GM19324 (cell line): ENCODE measurements around the gene NCOR1.
A peak's percentile ranks its signal among the peaks of the same experiment; 100 is the strongest.

Source experiments
- ATAC-seq: cut with Tn5 transposase; IDR thresholded peaks from one replicate; pipeline ENCODE4 v1.9.1; 2021; ENCODE audit warnings: mild to moderate bottlenecking, moderate library complexity; ENCODE audit not compliant: unreplicated experiment, low FRiP score

Gene NCOR1

DNA sequence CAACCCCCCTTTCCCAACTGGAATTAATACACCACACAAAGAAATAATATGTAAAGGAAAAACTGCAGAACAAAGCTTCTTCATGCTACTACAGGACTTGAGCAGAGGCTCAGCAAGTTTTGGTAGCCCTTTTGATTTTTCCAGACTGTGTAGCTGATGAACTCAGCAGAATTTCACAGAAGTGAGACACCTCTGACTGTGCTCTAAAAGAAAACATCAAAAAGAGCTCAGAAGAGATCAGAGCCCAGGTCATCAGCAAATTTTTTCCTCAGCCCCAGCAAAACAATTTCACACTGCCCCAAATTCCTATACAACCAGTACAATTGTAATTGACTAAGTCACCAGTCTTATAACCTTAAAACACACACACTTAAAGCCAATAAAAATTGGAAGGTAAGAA is 177.7 kb downstream of the NCOR1 start:
- ATAC-seq, result no peak

DNA sequence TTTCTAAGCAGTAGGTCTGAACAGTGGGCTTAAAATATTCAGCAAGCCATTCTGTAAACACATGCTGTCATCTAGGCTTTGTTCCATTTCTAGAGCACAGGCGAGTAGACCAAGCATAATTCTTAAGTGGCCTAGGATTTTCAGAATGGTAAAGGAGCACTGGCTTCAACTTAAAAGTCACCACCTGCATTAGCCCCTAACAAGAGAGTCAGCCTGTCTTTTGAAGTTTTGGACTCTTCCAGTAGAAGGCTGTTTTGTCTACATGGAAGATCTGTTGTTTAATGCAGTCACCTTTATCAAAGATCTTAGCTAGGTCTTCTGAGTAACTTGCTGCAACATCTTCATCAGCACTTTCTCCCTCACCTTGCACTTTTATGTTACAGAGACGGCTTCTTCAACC is 179.1 kb downstream of the NCOR1 start:
- no peak for ATAC-seq

DNA sequence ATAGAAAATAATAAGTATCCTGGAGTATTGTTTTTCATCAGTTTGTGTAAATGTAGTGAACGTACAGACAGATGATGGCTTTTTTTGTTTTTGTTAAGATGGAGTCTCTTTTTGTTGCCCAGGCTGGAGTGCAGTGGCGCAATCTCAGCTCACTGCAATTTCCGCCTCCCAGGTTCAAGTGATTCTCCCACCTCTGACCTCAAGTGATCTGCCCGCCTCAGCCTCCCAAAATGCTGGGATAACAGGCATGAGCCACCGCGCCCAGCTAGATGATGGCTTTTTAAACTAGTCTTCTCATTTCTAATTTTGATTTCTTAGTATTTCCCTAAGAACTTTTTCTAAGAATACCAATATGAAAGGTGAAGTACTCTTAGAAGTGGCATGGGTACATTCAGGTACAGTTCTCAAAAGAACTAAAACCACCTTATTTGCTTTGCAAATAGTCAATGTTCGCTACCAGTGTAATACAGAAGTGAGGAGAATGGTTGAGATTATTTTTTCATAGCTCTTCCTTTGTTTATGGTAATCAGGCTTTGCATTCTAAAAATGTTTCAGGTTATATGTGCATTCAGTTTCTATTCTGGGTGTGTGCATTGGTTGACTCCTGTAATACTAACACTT is 181.5 kb downstream of the NCOR1 start:
- no peak for ATAC-seq

DNA sequence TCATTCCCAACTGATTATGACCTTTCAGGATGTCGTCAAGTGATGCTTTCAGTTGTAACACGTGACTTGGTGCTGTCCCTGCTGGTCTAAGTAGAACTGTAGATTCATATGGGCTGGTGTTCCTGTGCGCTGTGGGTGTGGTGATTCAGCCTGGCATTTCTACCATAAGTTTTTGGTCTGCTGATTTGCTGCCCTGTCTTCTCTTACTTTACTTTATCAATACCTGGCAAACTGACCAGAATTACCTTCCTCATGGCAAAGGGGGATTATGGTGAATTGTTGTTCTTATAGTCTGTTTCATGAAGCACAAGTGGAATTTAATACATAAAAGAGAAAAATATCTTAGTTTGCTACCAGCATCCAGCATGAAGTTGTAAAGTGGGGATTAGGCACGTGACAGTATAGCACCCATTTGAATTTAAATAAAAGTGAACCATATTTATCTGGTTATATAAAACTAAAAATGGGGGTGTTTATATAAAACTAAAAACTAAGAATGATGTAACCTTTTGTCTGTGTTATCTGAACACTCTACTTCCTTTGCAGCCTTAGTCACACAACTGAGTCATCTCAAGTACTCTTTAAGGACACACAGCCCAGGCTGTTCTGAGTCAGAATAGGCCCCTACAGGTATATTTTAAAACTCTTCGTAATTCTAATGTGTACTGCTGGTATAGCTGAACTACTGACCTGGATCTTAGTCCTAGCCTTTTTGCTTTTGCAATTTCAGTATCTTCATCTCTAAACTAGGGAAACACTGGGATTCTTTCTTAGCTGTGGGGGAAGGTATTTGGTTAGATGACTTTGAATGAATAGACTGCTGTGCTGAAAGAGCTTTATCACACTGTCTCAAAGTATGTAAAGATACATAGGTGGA is 187.4 kb downstream of the NCOR1 start:
- ATAC-seq, result no peak

DNA sequence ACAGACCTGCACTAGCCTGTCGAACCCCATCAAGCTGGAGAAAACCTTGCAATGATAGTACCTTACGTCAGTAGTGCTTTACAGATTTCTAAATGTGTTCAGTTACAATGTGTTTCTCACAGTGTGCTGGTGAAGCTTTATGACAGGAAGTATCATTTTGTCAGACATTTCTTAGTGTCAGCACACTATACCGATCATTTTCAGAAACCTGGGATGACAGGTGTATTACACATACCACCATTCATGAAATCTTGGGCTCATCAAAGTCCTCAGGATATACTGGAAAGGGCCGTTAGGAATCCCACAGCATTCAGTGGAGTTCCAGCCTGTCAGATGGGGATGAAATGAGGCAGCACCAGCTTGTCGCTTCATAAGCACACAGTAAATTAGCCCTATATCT is 188.4 kb downstream of the NCOR1 start:
- no peak for ATAC-seq

DNA sequence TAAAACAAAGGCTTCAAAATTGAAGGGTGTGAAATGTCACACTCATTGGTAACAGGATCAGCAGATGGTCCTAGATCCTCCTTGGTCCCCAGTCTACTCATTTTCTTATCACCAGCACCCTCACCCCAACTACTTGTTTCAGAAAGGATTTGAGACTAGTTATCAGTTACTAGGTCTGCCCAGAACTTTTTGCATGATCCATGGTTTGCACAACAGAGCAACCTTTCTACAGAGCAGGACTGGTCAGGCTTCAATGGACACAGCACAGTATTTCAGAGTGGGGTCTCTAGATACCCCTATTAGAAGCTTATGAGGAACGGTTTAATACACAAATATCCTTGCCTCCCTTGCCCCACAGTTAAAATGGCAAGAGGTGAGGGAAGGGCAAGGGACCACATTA is 190.1 kb downstream of the NCOR1 start:
- no peak for ATAC-seq

DNA sequence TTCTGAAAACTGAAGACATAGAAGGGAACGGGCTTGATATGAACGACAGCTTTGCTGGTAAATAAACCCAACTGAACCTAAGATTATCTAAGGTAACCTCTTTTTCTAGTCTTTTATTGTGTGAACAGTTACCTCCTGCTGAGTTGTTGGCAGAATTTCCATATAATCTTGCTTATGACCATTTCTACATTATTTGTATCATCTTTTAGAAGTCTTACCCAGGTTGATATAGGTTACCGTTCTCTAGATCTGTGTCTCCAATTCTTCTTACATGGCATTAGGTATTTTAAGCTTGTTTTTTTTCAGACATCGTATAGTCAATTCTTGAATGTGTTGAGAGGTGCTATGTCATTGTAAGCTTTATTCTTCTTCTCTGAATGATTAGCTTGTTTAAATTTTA is 191.5 kb downstream of the NCOR1 start:
- no peak for ATAC-seq

DNA sequence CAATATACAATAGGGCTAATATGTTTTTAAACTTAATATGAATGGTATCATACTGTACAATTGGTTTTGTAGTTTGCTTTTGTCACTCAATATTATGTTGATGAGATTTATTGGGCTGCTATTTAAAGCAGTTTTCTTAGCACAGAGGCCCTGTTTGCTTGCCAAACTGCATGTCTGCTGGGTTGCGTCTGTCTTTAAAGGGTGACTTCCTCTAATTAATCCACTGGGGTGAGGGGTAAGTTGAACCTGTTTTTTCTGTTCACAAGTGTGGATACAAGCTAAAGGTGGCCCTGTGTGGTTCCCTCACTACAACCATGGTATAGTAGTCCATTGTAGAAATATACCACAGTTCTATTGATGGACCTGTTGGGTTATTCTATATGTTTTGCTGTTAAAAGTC is 196.0 kb downstream of the NCOR1 start:
- no peak for ATAC-seq

DNA sequence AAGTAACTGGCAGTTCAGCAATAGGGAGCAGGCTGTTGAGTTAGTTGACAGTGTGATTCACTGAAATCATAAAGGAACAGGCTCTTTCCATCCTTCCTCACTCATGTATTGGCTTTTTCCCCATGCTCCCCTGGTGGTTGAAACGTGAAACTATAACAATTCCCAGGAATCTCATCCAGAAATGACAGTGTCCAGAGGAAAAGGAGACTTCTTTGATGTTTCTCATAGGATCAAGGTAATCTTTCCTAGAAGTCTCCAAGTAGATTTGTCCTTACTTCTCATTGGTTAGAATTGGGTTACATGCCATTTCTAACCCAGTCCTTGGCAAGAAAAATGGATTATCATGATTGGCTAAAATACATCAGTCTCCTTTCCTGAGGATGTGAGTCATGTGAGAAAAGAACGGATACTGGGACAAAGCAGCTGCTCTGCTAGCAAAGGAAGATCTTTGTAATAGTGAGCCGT is 201.4 kb downstream of the NCOR1 start:
- no peak for ATAC-seq

DNA sequence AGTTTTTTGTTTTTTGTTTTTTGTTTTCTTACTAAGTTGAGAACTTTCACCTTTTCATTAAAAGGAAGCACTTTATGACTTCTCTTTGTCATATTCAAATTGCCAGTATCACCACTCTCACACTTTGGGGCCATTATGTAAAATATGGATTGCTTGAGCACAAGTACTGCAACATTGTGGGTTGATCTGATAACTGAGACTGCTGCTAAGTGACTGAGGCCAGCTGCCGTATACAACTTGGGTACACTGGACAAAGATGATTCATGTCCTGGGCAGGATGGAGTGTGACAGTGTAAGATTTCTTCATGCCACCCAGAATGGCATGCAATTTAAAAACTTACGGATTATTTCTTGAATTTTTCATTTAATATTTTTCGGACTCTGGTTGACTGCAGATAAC is 207.9 kb downstream of the NCOR1 start:
- ATAC-seq, result no peak

DNA sequence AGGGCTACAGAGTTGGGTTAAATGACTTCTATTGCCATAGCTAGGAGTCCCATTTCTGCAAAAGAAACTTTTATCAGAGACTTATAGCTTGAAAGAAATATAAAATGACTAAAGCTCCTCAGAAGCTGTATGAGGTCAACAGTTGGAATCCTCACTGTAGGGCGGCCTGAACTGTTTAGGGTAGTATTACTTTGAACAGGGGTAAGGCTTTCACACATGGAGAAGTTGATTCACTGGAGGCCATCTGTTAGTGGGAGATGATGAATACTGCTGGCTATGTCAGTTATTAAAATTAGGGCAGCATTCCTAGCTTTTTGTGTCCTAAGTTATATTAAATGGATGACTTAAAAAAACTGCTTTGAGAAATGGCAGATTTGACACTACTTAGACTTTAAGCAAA is 209.7 kb downstream of the NCOR1 start:
- ATAC-seq, result no peak

DNA sequence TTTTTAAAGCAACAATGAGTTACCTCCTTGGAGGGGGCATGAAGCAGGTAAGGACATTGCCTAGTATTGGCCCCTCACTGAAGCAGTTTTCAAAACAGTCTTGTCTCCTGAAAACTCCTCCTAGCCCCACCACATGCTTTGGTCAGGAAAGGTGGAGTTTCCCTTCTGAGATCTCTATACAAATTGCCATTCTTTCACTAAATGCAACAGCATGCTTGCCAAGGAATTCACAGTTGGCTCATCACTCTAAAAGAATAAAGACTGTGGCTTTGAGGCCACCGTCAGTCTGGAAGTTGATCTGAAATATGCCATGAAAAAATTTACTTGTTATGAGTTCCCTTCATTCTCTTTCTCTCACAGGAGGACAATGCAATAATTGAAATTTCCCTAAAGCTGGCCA is 211.5 kb downstream of the NCOR1 start:
- ATAC-seq, result no peak

DNA sequence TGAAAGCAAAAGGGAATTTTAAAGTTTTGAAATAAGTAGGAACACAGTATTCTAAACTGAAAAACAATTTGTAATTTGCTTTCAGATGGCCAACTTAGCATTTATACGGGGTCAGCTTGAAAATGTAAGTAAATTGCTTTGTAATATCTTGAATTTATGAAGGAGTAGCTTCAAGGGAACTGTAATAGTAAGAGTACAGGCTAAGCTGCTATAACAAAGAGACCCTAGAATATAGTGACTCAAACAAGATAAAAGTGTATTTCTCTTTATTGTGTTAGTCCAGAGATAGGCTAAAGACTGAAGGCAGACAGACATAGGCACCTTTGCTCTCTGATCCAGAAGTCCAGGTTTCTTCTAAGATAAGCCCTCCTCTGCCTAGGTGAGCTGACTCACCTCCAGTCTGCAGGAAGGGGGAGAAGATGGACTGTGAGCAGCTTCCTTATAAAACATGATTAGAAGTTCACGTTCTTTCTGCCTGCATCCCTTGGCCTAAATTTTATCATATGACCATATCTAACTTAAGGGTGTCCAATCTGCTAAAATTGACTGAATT is 212.6 kb downstream of the NCOR1 start:
- no peak for ATAC-seq

DNA sequence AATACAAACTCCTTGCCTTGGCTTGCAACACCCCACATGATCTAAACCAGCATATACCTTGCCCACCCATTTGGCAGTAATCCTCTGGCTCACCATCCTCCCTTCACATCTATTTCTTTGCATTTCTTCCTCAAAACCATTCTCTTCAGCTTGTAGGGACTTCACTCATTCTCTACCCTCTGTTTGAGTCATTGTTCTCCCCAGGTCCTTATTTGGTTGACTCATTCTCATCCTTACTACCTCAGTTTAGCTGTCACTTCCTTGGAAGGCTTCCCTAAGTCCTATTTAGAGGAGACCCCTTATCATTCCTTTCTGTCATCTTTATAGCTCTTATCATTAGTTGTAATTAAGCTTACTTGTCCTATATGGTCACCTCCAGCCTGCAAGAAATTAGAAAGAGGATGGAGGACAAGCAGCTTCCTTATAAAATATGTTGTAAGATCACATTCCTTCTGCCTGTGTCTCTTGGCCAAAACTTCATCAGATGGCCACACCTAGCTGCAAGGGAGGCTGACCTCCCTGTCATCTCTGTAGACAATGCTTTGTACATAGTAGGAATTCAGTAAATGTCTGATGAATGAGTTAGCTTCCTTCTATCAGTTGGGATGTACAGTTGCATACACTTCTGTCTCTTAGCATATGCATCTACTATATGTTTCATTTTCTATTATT is 214.0 kb downstream of the NCOR1 start:
- ATAC-seq, result no peak

DNA sequence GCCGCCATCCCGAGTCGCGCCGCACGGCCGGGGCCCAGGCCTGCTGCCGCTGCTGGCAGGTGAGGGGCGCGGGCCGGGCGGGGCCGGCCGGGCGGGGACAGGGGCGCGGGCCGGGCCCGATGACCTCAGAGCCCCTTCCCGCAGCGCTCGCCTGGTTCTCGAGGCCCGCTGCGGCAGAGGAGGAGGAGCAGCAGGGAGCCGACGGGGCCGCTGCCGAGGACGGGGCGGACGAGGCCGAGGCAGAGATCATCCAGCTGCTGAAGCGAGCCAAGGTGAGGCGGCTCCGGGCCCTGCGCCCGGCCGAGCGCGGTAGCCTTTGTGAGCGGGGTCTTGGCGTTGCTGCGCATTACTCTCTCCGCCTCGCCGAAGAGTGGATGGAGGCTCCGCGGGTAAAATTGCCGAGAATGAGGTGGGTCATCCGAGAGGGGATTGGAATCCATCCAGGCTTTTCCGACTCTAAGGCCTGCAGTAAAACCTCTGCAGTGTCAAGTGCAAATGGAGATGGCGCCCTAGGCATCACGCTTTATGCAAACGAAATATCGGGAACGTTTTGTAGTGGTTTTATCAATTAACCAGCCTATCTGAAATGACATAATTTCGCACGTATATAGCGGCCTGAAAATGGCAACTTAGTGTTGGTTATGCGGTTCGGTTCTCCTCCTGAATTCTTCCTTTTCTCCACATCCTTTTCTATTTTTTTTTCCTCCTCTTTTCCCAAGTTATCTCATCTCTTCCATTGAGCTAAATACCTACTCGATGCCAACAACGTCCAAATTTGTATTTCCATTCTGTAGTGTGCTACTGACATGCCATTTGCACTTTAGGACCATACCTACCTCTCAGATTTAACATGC is 215.1 kb downstream of the NCOR1 start:
- ATAC-seq, result peak; percentile 28

DNA sequence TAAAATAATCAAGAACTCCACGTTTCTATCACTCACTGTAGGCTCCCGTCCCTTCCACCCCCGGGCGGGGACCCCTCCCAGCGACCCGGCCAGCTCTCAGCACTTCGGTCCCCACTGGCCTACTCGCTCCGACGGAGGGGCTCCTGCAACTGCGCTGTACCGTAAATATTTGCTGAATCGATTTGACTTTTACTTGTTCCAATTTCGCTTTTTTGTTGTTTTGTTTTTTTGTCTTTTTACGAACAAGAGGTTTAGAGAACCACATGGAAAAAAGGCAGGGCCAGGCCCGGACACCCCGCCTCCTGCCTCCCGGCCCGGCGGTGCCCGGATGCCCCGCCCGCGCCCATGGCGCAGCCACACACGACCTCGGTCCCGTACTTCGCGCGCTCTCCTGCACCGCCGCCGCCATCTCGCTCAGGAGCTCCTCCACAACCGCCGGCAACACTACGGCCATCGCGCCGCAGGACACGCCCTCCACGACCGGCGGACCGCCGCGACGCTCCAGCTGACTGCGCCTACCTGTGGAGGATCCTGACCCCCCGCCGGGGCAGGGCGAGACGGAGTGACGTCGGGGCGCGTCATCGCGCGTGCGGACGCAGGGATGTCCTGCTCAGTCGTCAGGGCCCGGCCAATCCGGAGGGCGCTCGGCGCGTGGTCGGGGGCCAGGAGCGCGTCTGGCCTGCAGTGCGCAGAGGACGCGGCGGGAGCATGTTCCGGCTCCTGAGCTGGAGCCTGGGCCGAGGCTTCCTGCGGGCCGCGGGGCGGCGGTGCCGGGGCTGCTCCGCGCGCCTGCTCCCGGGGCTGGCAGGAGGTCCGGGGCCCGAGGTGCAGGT is 216.0 kb downstream of the NCOR1 start, which contains the start of the genes TTC19 and ZSWIM7:
Gene TTC19 (plus strand): TSS at position 684 of the 833 bp plus-strand sequence. CDS start 25 bp downstream, at position 709.
Gene ZSWIM7 (minus strand): TSS at position 564 of the 833 bp plus-strand sequence. CDS start 110 bp downstream, at position 454.
- ATAC-seq, result peak; percentile 97

DNA sequence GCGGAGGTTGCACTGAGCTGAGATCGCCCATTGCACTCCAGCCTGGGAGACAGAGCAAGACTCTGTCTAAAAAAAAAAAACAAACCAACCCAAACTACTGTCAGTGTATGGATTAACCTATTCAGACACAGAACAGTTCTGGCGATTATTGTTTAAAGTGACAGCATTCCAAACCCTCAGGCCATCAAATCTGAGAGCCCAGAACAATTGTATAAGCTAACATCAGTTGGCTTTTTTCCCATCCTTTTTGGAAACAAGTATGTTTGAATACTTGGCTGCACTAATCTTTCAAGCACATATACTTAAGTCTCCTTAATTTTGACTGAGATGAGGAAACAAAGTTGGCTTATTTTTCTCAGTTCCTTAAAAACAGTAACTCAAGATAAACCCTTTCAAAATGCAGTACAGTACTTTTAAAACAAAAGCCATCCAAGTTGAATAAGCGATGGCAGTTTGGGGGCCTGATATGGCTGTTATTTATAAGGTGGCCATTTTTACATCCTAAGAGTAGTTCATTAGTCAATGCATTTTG is 217.2 kb downstream of the NCOR1 start:
- no peak for ATAC-seq

DNA sequence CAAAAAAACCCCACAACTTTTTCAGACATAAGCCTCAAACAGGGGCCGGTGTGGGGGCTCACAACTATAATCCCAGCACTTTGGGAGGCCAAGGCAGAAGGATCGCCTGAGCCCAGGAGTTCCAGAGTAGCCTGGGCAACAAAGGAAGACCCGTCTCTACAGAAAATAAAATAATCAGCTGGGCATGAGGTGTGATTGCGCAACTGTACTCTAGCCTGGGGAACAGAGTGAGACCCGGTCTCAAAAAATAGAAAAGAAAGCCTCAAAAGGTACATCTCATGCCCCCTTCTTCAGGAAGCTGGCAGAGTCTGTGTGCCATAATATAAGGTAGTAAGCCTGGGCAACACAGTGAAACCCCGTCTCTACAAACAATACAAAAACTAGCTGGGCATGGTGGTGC is 219.0 kb downstream of the NCOR1 start:
- no peak for ATAC-seq
